NCI-H446 treated with DMSO at 0.1 percent for 48 hours (cell line): Measurements from ENCODE around the gene IL17RD.

Source experiments
- DNase-seq: peaks from one replicate; lab custom pipeline; 2025; lab: John Stamatoyannopoulos, UW

IL17RD gene

GRCh38 chr3:57164657-57165573 is at the start of gene IL17RD:
IL17RD (minus strand) TSS chr3:57165353; CDS start chr3:57165286, 67 bp downstream.
- no peak for DNase-seq

GRCh38 chr3:57206423-57206822 is 41.3 kb upstream of the IL17RD start:
- no peak for DNase-seq

- DNase-seq: no peak
These were observed 34.7 kb upstream of the IL17RD start, which contains the start of gene HESX1 for GRCh38 chr3:57199895-57200297. HESX1 (minus strand) TSS chr3:57199978; CDS start chr3:57199918, 60 bp downstream.

GRCh38 chr3:57194641-57195040 is 29.5 kb upstream of the IL17RD start:
- DNase-seq: no peak

GRCh38 chr3:57192028-57192427 is 26.9 kb upstream of the IL17RD start:
- no peak for DNase-seq

- no peak for DNase-seq
These were observed 19.4 kb upstream of the IL17RD start for GRCh38 chr3:57184526-57184925.

GRCh38 chr3:57179580-57180410 is 14.6 kb upstream of the IL17RD start:
- no peak for DNase-seq

- DNase-seq: no peak
These were observed 10.9 kb upstream of the IL17RD start for GRCh38 chr3:57176045-57176444.

- no peak for DNase-seq
These were observed 8.5 kb upstream of the IL17RD start for GRCh38 chr3:57173687-57174086.

- DNase-seq: no peak
These were observed 5.8 kb upstream of the IL17RD start for GRCh38 chr3:57170946-57171345.

- no peak for DNase-seq
These were observed 4.9 kb upstream of the IL17RD start for GRCh38 chr3:57169872-57170623.

GRCh38 chr3:57169108-57169507 is 4.0 kb upstream of the IL17RD start:
- no peak for DNase-seq

- DNase-seq: no peak
These were observed 3.0 kb upstream of the IL17RD start for GRCh38 chr3:57168151-57168550.

- DNase-seq: no peak
These were observed 1.5 kb upstream of the IL17RD start for GRCh38 chr3:57166660-57167059.

- no peak for DNase-seq
These were observed 488 bp upstream of the IL17RD start for GRCh38 chr3:57165641-57166040.

GRCh38 chr3:57164217-57164656 is 916 bp downstream of the IL17RD start:
- DNase-seq: no peak

- no peak for DNase-seq
These were observed 1.4 kb downstream of the IL17RD start for GRCh38 chr3:57163751-57164150.

- no peak for DNase-seq
These were observed 3.2 kb downstream of the IL17RD start for GRCh38 chr3:57161915-57162314.

- DNase-seq: no peak
These were observed 4.2 kb downstream of the IL17RD start for GRCh38 chr3:57160765-57161538.

GRCh38 chr3:57160076-57160764 is 4.9 kb downstream of the IL17RD start:
- no peak for DNase-seq
